Stimulated activated CD8-positive, alpha-beta memory T cell treated with anti-CD3 and anti-CD28 coated beads, Interleukin-7, amount 100 ng/mL, for 4 hours (primary cell): Measurements from ENCODE around the gene CKAP2.
"Not testable (repeated sequence)": the region's sequence is repeated elsewhere in the genome, so short reads cannot be mapped to it uniquely, and the experiment has no call there.

Experiments used
- DNase-seq, 2 donors: peaks; one replicate each; pipeline ENCODE4 v3.0.0-alpha.2; 2020; ENCODE audit warnings: low read depth in 2 of 2

CKAP2 gene

DNA sequence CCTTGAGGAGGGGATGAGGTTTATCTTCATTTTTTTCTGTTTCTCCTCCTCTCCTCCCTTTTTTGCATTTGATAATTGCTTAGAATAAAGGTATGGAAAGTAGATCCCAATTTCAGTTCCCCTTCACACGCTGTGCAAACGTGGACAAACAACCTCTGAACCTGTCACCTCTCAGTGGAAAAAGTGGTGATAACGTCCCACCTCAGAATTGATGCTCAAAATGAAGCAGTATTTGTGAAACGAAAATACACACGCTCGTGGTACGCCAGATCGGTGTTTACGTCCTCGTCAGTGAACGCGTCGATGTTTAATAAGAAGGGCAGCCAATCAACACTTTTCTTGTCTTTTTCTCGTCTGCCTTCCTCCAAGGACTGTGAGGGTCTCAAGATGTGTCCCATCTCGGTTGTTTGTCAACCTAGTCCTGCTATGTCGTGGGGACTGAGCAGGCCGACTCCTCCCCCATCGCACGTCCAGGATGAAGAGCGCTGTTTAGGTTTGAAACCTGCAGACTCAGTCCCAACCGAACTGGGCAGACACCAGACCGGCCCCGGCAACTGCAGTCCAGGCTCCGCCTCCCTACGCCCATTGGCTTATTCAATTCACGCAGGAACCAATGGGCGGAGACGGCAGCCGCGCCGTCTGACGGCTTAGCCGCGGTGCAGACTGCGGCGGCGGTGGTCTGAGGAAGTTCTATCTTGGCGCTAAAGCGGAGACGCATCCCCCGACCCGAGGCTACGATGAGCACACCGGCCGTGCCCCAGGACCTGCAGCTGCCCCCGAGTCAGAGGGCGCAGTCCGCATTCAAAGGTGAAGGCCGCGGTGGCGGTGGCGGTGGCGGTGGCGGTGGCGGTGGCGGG is at the start of gene CKAP2:
Gene CKAP2, plus strand, starts transcription at position 659 of the 857 bp plus-strand sequence. Its CDS starts 79 bp downstream, at position 738.
- peak; percentile 86 to 88 for DNase-seq

- DNase-seq, result peak in 1 of 2 donors; percentile 6
Observed at GRCh38 chr13:52405767-52406494, 49.3 kb upstream of the CKAP2 start, which contains the start of gene THSD1. THSD1 (minus strand) TSS chr13:52406172; CDS start chr13:52402600, 3,572 bp downstream.

DNA sequence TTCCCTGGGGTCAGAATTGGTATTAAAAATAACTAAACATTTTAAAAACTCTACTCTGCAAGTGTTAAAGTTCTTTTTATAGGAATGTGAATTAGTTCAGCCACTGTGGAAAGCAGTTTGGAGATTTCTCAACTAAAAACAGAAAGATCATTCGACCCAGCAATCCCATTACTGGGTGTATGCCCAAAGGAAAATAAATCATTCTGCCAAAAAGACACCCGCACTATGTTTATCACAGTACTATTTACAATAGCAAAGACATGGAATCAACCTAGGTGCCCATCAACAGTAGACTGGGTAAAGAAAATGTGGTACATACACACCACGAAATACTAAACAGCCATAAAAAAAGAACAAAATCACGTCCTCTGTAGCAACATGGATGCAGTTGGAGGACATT is 48.6 kb upstream of the CKAP2 start:
- DNase-seq, result no peak

DNA sequence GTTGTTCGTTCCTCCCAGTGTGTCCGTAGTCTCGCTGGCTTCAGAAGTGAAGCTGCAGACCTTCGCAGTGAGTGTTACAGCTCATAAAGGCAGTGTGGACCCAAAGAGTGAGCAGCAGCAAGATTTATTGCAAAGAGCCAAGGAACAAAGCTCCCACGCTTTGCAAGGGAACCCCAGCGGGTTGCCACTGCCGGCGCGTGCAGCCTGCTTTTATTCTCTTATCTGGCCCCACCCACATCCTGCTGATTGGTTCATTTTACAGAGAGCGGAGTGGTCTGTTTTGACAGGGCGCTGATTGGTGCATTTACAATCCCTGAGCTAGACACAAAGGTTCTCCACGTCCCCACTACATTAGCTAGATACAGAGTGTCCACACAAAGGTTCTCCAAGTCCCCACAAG is 47.8 kb upstream of the CKAP2 start:
- DNase-seq, result not testable (repeated sequence)

DNA sequence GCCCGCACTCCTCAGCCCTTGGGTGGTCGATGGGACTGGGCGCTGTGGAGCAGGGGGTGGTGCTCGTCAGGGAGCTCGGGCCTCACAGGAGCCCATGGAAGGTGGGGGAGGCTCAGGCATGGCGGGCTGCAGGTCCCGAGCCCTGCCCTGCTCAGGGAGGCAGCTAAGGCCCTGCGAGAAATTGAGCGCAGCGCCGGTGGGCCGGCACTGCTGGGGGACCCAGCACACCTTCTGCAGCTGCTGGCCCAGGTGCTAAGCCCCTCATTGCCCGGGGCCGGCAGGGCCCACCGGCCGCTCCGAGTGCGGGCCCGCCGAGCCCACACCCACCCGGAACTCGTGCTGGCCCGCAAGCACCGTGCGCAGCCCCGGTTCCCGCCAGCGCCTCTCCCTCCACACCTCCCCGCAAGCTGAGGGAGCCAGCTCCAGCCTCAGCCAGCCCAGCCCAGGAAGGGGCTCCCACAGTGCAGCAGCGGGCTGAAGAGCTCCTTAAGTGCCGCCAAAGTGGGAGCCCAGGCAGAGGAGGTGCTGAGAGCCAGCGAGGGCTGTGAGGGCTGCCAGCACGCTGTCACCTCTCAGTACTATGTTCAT is 47.1 kb upstream of the CKAP2 start:
- DNase-seq, result not testable (repeated sequence)

- DNase-seq, result no peak
Observed at GRCh38 chr13:52411629-52412028, 43.6 kb upstream of the CKAP2 start.

GRCh38 chr13:52412128-52412527 is 43.1 kb upstream of the CKAP2 start:
- no peak for DNase-seq

- DNase-seq, result no peak
Observed at GRCh38 chr13:52414051-52414450, 41.2 kb upstream of the CKAP2 start.

DNA sequence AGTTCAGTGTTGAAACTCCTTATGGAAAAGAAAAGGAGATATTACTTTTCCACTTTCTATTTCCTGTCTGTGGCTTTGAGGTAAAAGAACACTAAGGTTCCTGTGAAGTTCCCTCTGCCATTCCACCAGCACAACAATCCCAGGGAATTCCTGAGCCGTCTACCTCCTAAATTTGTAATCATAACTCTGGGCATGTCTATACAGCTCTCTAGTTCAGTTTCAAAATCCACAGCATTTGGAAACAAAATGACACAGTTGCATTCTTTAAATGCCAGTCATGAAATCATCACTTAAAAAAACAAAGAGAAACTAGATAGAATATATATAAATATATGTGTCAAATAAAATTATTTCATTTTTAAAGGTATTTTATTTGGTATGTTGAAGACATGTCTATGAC is 40.3 kb upstream of the CKAP2 start:
- DNase-seq, result no peak

GRCh38 chr13:52419080-52419479 is 36.2 kb upstream of the CKAP2 start:
- no peak for DNase-seq

- no peak for DNase-seq
Observed at GRCh38 chr13:52421216-52421615, 34.1 kb upstream of the CKAP2 start.

DNA sequence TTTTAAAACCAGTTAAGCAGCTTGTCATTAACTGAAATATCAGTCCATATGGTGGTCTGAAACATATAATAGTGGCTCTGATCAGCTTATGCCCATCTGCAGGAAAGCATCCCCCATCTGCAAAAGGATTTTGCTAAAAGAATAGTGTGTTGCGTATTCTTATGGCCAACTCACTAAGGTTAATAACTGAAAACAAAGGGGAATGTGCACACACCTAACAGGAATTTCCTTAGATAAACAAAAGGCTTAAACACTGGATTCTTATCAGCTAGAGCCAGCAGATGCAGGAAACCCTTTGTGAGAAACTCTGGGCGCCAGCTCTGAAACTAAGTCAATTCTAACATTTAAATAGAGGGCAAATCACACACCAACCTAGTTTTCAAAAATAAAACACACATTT is 27.0 kb upstream of the CKAP2 start:
- DNase-seq, result no peak

GRCh38 chr13:52432456-52432855 is 22.8 kb upstream of the CKAP2 start:
- no peak for DNase-seq

DNA sequence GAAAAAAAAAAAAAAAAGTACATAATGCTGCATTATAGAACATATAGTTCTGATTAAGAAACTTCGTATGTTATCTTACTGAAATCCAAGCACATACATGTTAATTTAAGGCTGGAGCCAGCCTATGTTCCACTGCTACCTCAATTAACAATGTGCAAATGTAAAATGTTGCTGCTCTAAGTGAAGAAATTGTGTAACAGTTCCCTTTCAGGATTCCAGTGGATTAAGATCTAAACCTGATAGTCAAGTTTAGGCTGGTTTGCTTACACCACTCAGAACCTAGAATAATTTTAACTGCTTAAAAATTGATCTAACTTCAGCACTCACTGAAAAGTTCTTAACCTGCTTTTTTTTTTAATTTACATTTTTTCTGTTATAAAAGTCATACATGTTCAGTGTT is 9.0 kb upstream of the CKAP2 start:
- DNase-seq, result no peak

- DNase-seq, result no peak
Observed at GRCh38 chr13:52447354-52447753, 7.9 kb upstream of the CKAP2 start.

DNA sequence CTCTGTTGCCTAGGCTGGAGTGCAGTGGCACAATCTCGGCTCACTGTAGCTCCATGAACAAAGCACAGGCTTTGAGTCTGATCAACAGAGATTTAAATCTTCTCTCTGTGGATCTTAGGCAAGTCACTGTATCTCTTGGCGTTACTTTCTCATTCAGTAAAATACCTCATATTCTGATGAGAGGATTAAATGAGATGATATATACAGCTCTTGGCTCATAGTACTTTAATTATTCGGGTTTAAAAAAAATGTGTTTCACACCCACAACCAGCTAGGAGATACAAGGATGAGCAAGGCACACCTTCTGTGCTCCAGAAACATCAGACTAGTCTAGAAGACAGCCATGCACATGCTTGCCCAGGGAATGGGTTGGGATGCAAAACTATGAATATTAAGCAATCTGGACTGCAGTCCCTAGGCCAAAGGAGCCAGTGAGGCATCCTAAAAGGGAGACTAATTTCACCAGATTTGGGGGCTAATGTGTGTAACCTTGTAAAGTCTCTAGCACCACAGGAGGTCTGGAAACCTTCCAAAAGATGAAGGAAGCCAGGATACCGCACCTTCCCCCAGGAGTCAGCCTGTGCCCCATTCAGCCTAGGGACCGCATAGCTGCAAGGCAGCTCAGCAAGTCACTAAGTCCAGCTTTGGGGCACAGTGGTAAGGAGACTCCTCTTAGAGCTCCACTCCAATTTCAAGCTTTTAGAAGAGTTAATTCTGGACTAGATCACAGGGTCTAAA is 7.3 kb upstream of the CKAP2 start:
- no peak for DNase-seq

DNA sequence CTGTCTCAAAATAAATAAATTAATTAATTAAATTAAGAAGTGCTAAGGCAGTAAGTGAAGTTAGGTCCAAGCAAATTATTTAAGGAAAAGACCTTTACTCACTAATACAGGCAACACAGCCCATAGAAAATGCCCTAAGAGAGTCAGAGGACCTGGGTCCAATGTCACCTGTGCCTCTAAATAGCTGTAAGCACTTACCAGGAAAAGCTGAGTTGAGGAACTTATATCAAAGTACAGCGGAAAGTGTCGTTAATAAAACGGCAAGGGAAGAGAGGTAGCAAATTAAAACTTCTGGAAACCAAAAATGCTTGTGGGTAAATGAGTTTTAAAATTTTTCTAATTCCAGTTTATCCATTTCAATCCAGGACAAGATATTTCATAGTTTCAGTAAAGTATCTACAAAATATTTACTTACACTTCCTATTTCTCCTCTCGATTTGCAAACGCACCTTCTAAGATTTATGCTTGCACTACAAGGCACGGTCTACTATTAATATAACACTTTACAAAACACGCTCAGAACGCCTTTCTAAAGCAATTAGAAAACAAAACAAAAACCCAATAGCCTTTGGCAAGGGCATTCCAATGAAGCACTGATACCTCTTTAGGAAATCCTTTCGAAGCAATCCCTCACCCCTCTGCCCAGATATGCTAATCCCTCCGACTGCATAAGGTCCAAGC is 5.8 kb upstream of the CKAP2 start:
- DNase-seq, result no peak

- DNase-seq, result peak; percentile 84 to 92
Observed at GRCh38 chr13:52450012-52450792, 5.1 kb upstream of the CKAP2 start, which contains the start of gene VPS36. VPS36 (minus strand) TSS chr13:52450634; CDS start chr13:52450594, 40 bp downstream.

- no peak for DNase-seq
Observed at GRCh38 chr13:52450793-52451116, 4.5 kb upstream of the CKAP2 start.

GRCh38 chr13:52451135-52451804 is 4.0 kb upstream of the CKAP2 start:
- DNase-seq, result no peak
